GM23338 (cell line): ENCODE data around the gene TSEN2. TPM values are rescaled to one million over a fixed set of nuclear protein-coding genes. Genes with fewer than 3 reads are reported as not detected.

Experiments used
- ATAC-seq: fragments of 200-7000 bp; cut with Tn5 transposase; 3 replicates; pipeline ENCODE4 v1.9.1; 2020
- DNase-seq: peaks from one replicate; pipeline ENCODE4 v3.0.0-alpha.2; 2015; ENCODE audit warnings: low spot score
- H2AFZ ChIP-seq: fragments of 200-600 bp; sonication (generic); 2 replicates; pipeline ENCODE4 v1.8.0; 2016; ENCODE audit warnings: antibody characterized with exemption, mild to moderate bottlenecking, moderate library complexity
- H3F3A ChIP-seq: fragments of 200-600 bp; sonication (generic); replicated peaks from 2 replicates; pipeline ENCODE4 v1.8.0; 2017; ENCODE audit warnings: antibody characterized with exemption, mixed run types, low read depth
- H3K27ac ChIP-seq: fragments of 200-600 bp; sonication (generic); 2 replicates; pipeline ENCODE4 v1.6.1; 2016; ENCODE audit warnings: low read depth
- H3K27me3 ChIP-seq: fragments of 200-600 bp; sonication (generic); 2 replicates; pipeline ENCODE4 v1.8.0; 2016; ENCODE audit warnings: mild to moderate bottlenecking, mixed run types, moderate library complexity; ENCODE audit not compliant: insufficient read depth
- H3K36me3 ChIP-seq: fragments of 200-600 bp; sonication (generic); 2 replicates; pipeline ENCODE4 v1.8.0; 2016; ENCODE audit warnings: mild to moderate bottlenecking; ENCODE audit not compliant: insufficient read depth
- H3K4me1 ChIP-seq: fragments of 200-600 bp; sonication (generic); 2 replicates; pipeline ENCODE4 v1.8.0; 2016; ENCODE audit warnings: mild to moderate bottlenecking, moderate library complexity; ENCODE audit not compliant: insufficient read depth
- H3K4me2 ChIP-seq: fragments of 200-600 bp; sonication (generic); 2 replicates; pipeline ENCODE4 v1.7.1; 2017; ENCODE audit warnings: mixed run types
- H3K4me3 ChIP-seq: fragments of 200-600 bp; sonication (generic); 2 replicates; pipeline ENCODE4 v1.6.1; 2016; ENCODE audit warnings: mixed run types
- H3K79me2 ChIP-seq: fragments of 200-600 bp; sonication (generic); replicated peaks from 2 replicates; pipeline ENCODE4 v1.8.0; 2017; ENCODE audit warnings: mild to moderate bottlenecking; ENCODE audit not compliant: insufficient read depth
- H3K9me2 ChIP-seq: fragments of 200-600 bp; sonication (generic); 2 replicates; pipeline ENCODE4 v1.8.0; 2017; ENCODE audit not compliant: insufficient read depth
- H4K20me1 ChIP-seq: fragments of 200-600 bp; sonication (generic); replicated peaks from 2 replicates; pipeline ENCODE4 v1.8.0; 2017; ENCODE audit warnings: mild to moderate bottlenecking; ENCODE audit not compliant: insufficient read depth
- H3K27ac Mint-ChIP-seq: 2 replicates; pipeline ENCODE4 v1.8.0; 2020; ENCODE audit warnings: inconsistent platforms, mild to moderate bottlenecking, moderate library complexity, mixed read lengths
- H3K27me3 Mint-ChIP-seq: 3 replicates; pipeline ENCODE4 v1.8.0; 2022; ENCODE audit warnings: low read depth, mild to moderate bottlenecking, moderate library complexity, mixed read lengths, inconsistent platforms; ENCODE audit not compliant: insufficient read depth, poor library complexity
- H3K36me3 Mint-ChIP-seq: 3 replicates; pipeline ENCODE4 v1.8.0; 2021; ENCODE audit warnings: low read depth, mild to moderate bottlenecking, inconsistent platforms, moderate library complexity, mixed read lengths
- H3K4me1 Mint-ChIP-seq: 3 replicates; pipeline ENCODE4 v1.8.0; 2020; ENCODE audit warnings: mild to moderate bottlenecking, inconsistent platforms, mixed read lengths
- H3K4me3 Mint-ChIP-seq: 3 replicates; pipeline ENCODE4 v1.8.0; 2021; ENCODE audit warnings: moderate library complexity, mild to moderate bottlenecking, inconsistent platforms, mixed read lengths
- H3K9me3 Mint-ChIP-seq: 3 replicates; pipeline ENCODE4 v1.8.0; 2020; ENCODE audit warnings: moderate library complexity, mild to moderate bottlenecking, inconsistent platforms, mixed read lengths
- CREB1 ChIP-seq: fragments of 250-450 bp; sonication (Bioruptor Pico); IDR thresholded peaks from 2 replicates; pipeline ENCODE4 v1.5.0; 2020; ENCODE audit warnings: low read depth, mild to moderate bottlenecking, moderate library complexity
- CTCF ChIP-seq, 2 experiments: fragments of 200-600 bp in 1 of 2; sonication (generic) in 1 of 2; conservative IDR thresholded peaks; 2 replicates each; pipeline versions ENCODE4 v1.5.1 to v1.6.1; 2016 to 2017; ENCODE audit warnings: antibody characterized with exemption in 2 of 2, low read depth in 2 of 2, mild to moderate bottlenecking in 2 of 2, moderate library complexity in 1 of 2
- ETS1 ChIP-seq: IDR thresholded peaks from 2 replicates; pipeline ENCODE4 v1.6.1; 2016; ENCODE audit warnings: antibody characterized with exemption
- EZH2 ChIP-seq: fragments of 200-600 bp; sonication (generic); IDR thresholded peaks from one replicate; pipeline ENCODE4 v1.8.0; 2017; ENCODE audit warnings: antibody characterized with exemption, mild to moderate bottlenecking, low read depth; ENCODE audit not compliant: unreplicated experiment
- EZH2phosphoT487 ChIP-seq: fragments of 200-600 bp; sonication (generic); IDR thresholded peaks from one replicate; pipeline ENCODE4 v1.8.1; 2018; ENCODE audit warnings: antibody characterized with exemption; ENCODE audit not compliant: unreplicated experiment
- JUNB ChIP-seq: IDR thresholded peaks from one replicate; pipeline ENCODE4 v1.6.1; 2016; ENCODE audit warnings: antibody characterized with exemption; ENCODE audit not compliant: unreplicated experiment
- NANOG ChIP-seq: IDR thresholded peaks from 2 replicates; pipeline ENCODE4 v1.6.1; 2016; ENCODE audit warnings: antibody characterized with exemption, borderline replicate concordance
- POLR2AphosphoS5 ChIP-seq: IDR thresholded peaks from 2 replicates; pipeline ENCODE4 v1.6.1; 2016; ENCODE audit warnings: antibody characterized with exemption, low read depth
- STAT1 ChIP-seq: IDR thresholded peaks from one replicate; pipeline ENCODE4 v1.6.1; 2016; ENCODE audit warnings: antibody characterized with exemption; ENCODE audit not compliant: unreplicated experiment
- ZNF114 ChIP-seq: fragments of 250-450 bp; sonication (Bioruptor Pico); IDR thresholded peaks from 2 replicates; pipeline ENCODE4 v1.5.0; 2020; ENCODE audit warnings: mild to moderate bottlenecking, moderate library complexity
- ZNF331 ChIP-seq: fragments of 250-450 bp; sonication (Bioruptor Pico); IDR thresholded peaks from 2 replicates; pipeline ENCODE4 v1.5.0; 2020; ENCODE audit warnings: low read depth, mild to moderate bottlenecking, moderate library complexity
- ZNF462 ChIP-seq: fragments of 250-450 bp; sonication (Bioruptor Pico); IDR thresholded peaks from 2 replicates; pipeline ENCODE4 v1.5.0; 2020; ENCODE audit warnings: mild to moderate bottlenecking, moderate library complexity
- polyA plus RNA-seq: library from polyadenylated mRNA; unstranded; fragments of >200 nt; fragmentation: Nextera tagmentation; extraction: Ambion mirVana; gene quantifications from 2 replicates; pipeline ENCODE4 v1.2.1, GENCODE V29; 2016
- total RNA-seq: library from RNA; depleted of rRNA; stranded (reverse); fragments of >200 nt; shearing (Covaris generic); gene quantifications from 2 replicates; pipeline ENCODE4 v1.2.3, GENCODE V29; 2014
- TF ChIP-seq, protein P1 (sequence below): IDR thresholded peaks from one replicate; pipeline ENCODE4 v1.6.1; 2018; ENCODE audit warnings: antibody characterized with exemption; ENCODE audit not compliant: unreplicated experiment

TSEN2 gene
- total and polyA plus RNA-seq, 2 experiments from 2014 or later: 27.7 to 30.0 TPM

DNA sequence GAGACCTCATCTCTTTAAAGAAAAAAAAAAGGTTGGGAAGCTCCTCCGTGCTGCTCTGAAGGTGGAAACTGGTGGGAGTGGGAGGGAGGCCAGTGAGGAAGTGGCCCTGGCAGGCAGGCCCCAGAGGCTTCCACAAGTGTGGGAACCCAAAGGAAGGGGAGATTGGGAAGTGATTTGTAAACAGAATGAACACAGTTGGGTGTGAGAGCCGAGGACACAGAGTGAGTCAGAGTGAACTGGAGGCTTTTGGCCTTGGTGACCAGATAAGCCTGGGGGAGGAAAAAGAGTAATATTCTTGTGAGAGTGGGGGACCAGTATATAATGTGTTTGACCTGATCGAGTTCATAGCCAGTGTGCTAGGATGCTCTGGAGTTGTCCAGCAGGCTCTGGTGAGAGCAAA lies 95.6 kb downstream of the TSEN2 start:
- no peak overlapping the region for H2AFZ ChIP-seq
- peaks cover 84% of the 10 kb centered on the region for H3K36me3 Mint-ChIP-seq
- H3K27me3 ChIP-seq: no peaks in the 10 kb centered on the region
- TF ChIP-seq JUNB (no peak), ZNF114 (CRISPR knock-in tag) (no peak), ETS1 (no peak), EZH2 (no peak), ZNF331 (CRISPR knock-in tag) (no peak), CTCF (conservative IDR thresholded peaks at IDR 0.05; ENCODE audit: low read depth in 2 of 2) (no peak), NANOG (no peak), EZH2phosphoT487 (no peak), POLR2AphosphoS5 (no peak), ZNF462 (no peak), STAT1 (no peak), CREB1 (CRISPR knock-in tag) (no peak)
- TF ChIP-seq, protein P1, sequence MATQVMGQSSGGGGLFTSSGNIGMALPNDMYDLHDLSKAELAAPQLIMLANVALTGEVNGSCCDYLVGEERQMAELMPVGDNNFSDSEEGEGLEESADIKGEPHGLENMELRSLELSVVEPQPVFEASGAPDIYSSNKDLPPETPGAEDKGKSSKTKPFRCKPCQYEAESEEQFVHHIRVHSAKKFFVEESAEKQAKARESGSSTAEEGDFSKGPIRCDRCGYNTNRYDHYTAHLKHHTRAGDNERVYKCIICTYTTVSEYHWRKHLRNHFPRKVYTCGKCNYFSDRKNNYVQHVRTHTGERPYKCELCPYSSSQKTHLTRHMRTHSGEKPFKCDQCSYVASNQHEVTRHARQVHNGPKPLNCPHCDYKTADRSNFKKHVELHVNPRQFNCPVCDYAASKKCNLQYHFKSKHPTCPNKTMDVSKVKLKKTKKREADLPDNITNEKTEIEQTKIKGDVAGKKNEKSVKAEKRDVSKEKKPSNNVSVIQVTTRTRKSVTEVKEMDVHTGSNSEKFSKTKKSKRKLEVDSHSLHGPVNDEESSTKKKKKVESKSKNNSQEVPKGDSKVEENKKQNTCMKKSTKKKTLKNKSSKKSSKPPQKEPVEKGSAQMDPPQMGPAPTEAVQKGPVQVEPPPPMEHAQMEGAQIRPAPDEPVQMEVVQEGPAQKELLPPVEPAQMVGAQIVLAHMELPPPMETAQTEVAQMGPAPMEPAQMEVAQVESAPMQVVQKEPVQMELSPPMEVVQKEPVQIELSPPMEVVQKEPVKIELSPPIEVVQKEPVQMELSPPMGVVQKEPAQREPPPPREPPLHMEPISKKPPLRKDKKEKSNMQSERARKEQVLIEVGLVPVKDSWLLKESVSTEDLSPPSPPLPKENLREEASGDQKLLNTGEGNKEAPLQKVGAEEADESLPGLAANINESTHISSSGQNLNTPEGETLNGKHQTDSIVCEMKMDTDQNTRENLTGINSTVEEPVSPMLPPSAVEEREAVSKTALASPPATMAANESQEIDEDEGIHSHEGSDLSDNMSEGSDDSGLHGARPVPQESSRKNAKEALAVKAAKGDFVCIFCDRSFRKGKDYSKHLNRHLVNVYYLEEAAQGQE: no peak
- no peak for ATAC-seq
- H3K4me1 ChIP-seq: no peaks in the 10 kb centered on the region
- no peaks in the 10 kb centered on the region for H3K79me2 ChIP-seq
- peaks cover 27% of the 10 kb centered on the region for H3K36me3 ChIP-seq
- H3K27ac Mint-ChIP-seq: no peak overlapping the region
- H3F3A ChIP-seq: 0 out of 2 replicates have a peak, but pooled peaks cover 13% of the 10 kb centered on the region
- peaks cover 25% of the 10 kb centered on the region for H3K27me3 Mint-ChIP-seq
- peaks cover 12% of the 10 kb centered on the region for H4K20me1 ChIP-seq
- no peaks in the 10 kb centered on the region for H3K9me3 Mint-ChIP-seq
- DNase-seq: no peak
- no peak overlapping the region for H3K4me3 ChIP-seq
- H3K4me3 Mint-ChIP-seq: no peak overlapping the region
- H3K4me1 Mint-ChIP-seq: peaks cover 3% of the 10 kb centered on the region; the same call in 2 of the 3 replicates
- no peak overlapping the region for H3K4me2 ChIP-seq
- no peaks in the 10 kb centered on the region for H3K9me2 ChIP-seq
- H3K27ac ChIP-seq: no peak overlapping the region
